Neural cell (in vitro differentiated cells): ENCODE data around the gene LNP1. TPM values are rescaled to one million over a fixed set of nuclear protein-coding genes. Genes with fewer than 3 reads are reported as not detected.
A peak's percentile ranks its signal among the peaks of the same experiment; 100 is the strongest.
"Not testable (repeated sequence)": the region's sequence is repeated elsewhere in the genome, so short reads cannot be mapped to it uniquely, and the experiment has no call there.

Experiments used
- H2AFZ ChIP-seq: fragments of 200-600, 300-800 bp; sonication (generic), shearing (Covaris generic); 2 replicates; pipeline ENCODE4 v1.6.0; 2014; ENCODE audit warnings: low read depth, mild to moderate bottlenecking, antibody characterized with exemption, low read length, moderate library complexity
- H3F3A ChIP-seq: fragments of 200-600 bp; shearing (Covaris generic); 2 replicates; pipeline ENCODE4 v1.6.1; 2016; ENCODE audit warnings: mild to moderate bottlenecking, moderate library complexity, mixed read lengths, antibody characterized with exemption, low read length; ENCODE audit not compliant: insufficient read depth, poor library complexity, severe bottlenecking
- H3K27ac ChIP-seq: fragments of 200-600, 300-800 bp; sonication (generic), shearing (Covaris generic); 2 replicates; pipeline ENCODE4 v1.5.1; 2014; ENCODE audit warnings: mild to moderate bottlenecking, low read length, moderate library complexity
- H3K27me3 ChIP-seq: fragments of 300-800, 200-600 bp; sonication (generic), shearing (Covaris generic); 2 replicates; pipeline ENCODE4 v1.6.0; 2014; ENCODE audit warnings: mild to moderate bottlenecking, low read depth, low read length, moderate library complexity; ENCODE audit not compliant: insufficient read depth
- H3K36me3 ChIP-seq: fragments of 300-800, 200-600 bp; sonication (generic), shearing (Covaris generic); 2 replicates; pipeline ENCODE4 v1.5.1; 2014; ENCODE audit warnings: mild to moderate bottlenecking, antibody characterized with exemption, low read length, moderate library complexity; ENCODE audit not compliant: insufficient read depth
- H3K4me2 ChIP-seq: fragments of 300-800, 200-600 bp; sonication (generic), shearing (Covaris generic); 2 replicates; pipeline ENCODE4 v1.6.0; 2014; ENCODE audit warnings: mild to moderate bottlenecking, low read length
- H3K4me3 ChIP-seq: fragments of 300-800, 200-600 bp; sonication (generic), shearing (Covaris generic); 2 replicates; pipeline ENCODE4 v1.5.1; 2014; ENCODE audit warnings: mild to moderate bottlenecking, low read length, moderate library complexity
- H3K79me2 ChIP-seq: fragments of 200-600 bp; shearing (Covaris generic); replicated peaks from 2 replicates; pipeline ENCODE4 v1.6.0; 2014; ENCODE audit warnings: mild to moderate bottlenecking, low read length, moderate library complexity; ENCODE audit not compliant: insufficient read depth
- H3K9ac ChIP-seq: fragments of 300-800, 200-600 bp; sonication (generic), shearing (Covaris generic); 2 replicates; pipeline ENCODE4 v1.6.1; 2016; ENCODE audit warnings: mild to moderate bottlenecking, low read length, mixed read lengths
- H3K9me2 ChIP-seq: fragments of 200-600 bp; shearing (Covaris generic); 2 replicates; pipeline ENCODE4 v1.6.1; 2016; ENCODE audit warnings: mild to moderate bottlenecking, low read length, mixed read lengths; ENCODE audit not compliant: insufficient read depth
- H3K9me3 ChIP-seq: fragments of 200-600, 300-800 bp; sonication (generic), shearing (Covaris generic); 2 replicates; pipeline ENCODE4 v1.6.1; 2016; ENCODE audit warnings: mild to moderate bottlenecking, mixed run types, low read length, moderate library complexity, mixed read lengths
- H4K20me1 ChIP-seq: fragments of 200-600 bp; shearing (Covaris generic); 2 replicates; pipeline ENCODE4 v1.6.1; 2016; ENCODE audit warnings: mild to moderate bottlenecking, mixed run types; ENCODE audit not compliant: insufficient read depth
- EP300 ChIP-seq: fragments of 450-650 bp; conservative IDR thresholded peaks from 2 replicates; pipeline ENCODE4 v1.6.1; 2014; ENCODE audit warnings: antibody characterized with exemption, mild to moderate bottlenecking, moderate library complexity; ENCODE audit not compliant: poor library complexity, severe bottlenecking
- EZH2 ChIP-seq: fragments of 200-600, 300-800 bp; shearing (Covaris generic), sonication (generic); IDR thresholded peaks from 2 replicates; pipeline ENCODE4 v1.6.1; 2014; ENCODE audit warnings: antibody characterized with exemption, low read length, borderline replicate concordance, mild to moderate bottlenecking; ENCODE audit not compliant: insufficient read depth, poor library complexity, severe bottlenecking
- MXI1 ChIP-seq: fragments of 450-650 bp; conservative IDR thresholded peaks from 2 replicates; pipeline ENCODE4 v1.6.1; 2014; ENCODE audit warnings: antibody characterized with exemption, mild to moderate bottlenecking; ENCODE audit not compliant: poor library complexity, severe bottlenecking
- POLR2AphosphoS5 ChIP-seq: IDR thresholded peaks from 2 replicates; pipeline ENCODE4 v1.6.1; 2012
- RAD21 ChIP-seq: fragments of 450-650 bp; conservative IDR thresholded peaks from 2 replicates; pipeline ENCODE4 v1.6.1; 2014; ENCODE audit warnings: antibody characterized with exemption, mild to moderate bottlenecking, moderate library complexity
- SMC3 ChIP-seq: fragments of 450-650 bp; conservative IDR thresholded peaks from 2 replicates; pipeline ENCODE4 v1.6.1; 2014; ENCODE audit warnings: antibody characterized with exemption, mild to moderate bottlenecking, moderate library complexity; ENCODE audit not compliant: poor library complexity
- TAF1 ChIP-seq: IDR thresholded peaks from 2 replicates; pipeline ENCODE4 v1.6.1; 2012; ENCODE audit warnings: low read depth
- polyA minus RNA-seq: library from RNA; depleted of rRNA, polyadenylated mRNA; stranded (reverse); fragments of >200 nt; gene quantifications from 2 replicates; pipeline ENCODE4 v1.2.3, GENCODE V29; 2014
- polyA plus RNA-seq: library from polyadenylated mRNA; depleted of rRNA; stranded (reverse); fragments of >200 nt; gene quantifications from 2 replicates; pipeline ENCODE4 v1.2.3, GENCODE V29; 2014
- TF ChIP-seq, protein P1 (sequence below): IDR thresholded peaks from 2 replicates; pipeline ENCODE4 v1.6.1; 2012; ENCODE audit warnings: borderline replicate concordance
- TF ChIP-seq, protein P2 (sequence below): fragments of 450-650 bp; IDR thresholded peaks from 2 replicates; pipeline ENCODE4 v1.5.1; 2014; ENCODE audit warnings: antibody characterized with exemption, mild to moderate bottlenecking, moderate library complexity; ENCODE audit not compliant: poor library complexity, severe bottlenecking

Gene LNP1, protein sequence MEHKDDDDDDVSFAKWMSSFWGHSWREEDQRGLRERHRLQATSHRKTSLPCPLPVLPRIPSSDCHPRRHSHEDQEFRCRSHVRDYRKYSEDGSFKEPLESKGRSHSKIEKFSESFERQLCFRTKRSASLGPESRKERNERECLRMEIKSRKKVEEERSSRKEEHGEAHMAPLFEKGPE
- polyA plus RNA-seq (19.2 and 19.7 TPM in 2 replicates), polyA minus RNA-seq (18.5 and 19.5 TPM in 2 replicates)

DNA sequence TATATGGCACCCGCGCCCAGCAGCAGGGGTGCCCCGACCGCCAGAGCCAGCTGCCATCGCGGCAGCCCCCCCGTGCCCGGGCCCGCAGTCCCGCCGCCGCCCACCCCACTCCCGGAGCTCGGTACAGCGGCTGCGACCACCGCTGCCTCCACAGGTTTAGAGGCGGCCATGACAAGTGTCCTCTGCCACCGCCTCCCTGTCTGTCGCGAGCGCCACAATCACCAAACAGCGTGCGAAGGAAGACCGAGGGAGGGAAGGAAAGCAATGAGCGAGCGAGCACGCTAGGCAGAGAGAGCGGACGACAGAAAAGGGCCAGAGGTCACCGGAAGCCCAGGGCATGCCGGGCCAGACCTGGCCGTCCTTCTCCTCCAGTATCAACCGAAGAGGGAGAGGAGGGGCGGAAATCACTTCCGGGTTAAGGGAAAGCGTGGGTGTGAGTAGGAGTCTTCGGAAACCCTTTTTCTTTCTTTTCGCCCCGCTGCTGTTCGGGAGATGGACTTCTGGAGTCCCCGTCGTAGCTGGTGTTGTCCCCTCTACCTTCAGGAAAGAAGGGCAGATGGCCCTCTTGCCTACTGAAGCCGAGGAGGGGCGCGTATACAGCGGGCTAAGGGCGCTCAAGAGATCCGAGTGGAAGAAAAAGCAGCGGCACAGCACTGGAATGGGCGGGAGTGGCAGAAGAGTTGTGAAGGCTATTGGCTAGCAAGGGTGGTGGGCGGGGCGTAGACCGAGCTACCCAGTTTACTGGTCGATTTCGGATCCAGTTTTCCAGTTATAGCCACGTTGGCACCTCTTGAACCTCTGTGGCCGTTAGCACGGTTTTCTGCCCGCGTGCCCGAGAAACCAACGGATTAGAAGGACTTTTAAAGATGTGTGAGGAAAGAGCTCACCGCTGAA lies at the start of gene LNP1, which contains the start of gene TOMM70:
TSS of gene LNP1 (plus strand) at position 760 of the 894 bp plus-strand sequence. CDS start 28,191 bp downstream, outside the sequence.
TSS of gene TOMM70 (minus strand) at position 310 of the 894 bp plus-strand sequence. CDS start at position 170, 140 bp downstream.
- Histone ChIP-seq H3K9me2 (no peaks in the 10 kb centered on the region), H3K9me3 (no peaks in the 10 kb centered on the region), H3K79me2 (peaks cover 62% of the 10 kb centered on the region), H3F3A (peaks cover 4% of the 10 kb centered on the region), H4K20me1 (no peaks in the 10 kb centered on the region), H2AFZ (peak within 1 kb of the TSS; percentile 66), H3K27ac (peak within 1 kb of the TSS; percentile 83), H3K9ac (peak within 1 kb of the TSS; percentile 78), H3K4me3 (peak within 1 kb of the TSS; percentile 86), H3K36me3 (no peaks in the 10 kb centered on the region), H3K27me3 (no peaks in the 10 kb centered on the region), H3K4me2 (peak within 1 kb of the TSS; percentile 66)
- TF ChIP-seq POLR2AphosphoS5, result peak; percentile 91
- no peak for TF ChIP-seq SMC3
- TF ChIP-seq, protein P1, sequence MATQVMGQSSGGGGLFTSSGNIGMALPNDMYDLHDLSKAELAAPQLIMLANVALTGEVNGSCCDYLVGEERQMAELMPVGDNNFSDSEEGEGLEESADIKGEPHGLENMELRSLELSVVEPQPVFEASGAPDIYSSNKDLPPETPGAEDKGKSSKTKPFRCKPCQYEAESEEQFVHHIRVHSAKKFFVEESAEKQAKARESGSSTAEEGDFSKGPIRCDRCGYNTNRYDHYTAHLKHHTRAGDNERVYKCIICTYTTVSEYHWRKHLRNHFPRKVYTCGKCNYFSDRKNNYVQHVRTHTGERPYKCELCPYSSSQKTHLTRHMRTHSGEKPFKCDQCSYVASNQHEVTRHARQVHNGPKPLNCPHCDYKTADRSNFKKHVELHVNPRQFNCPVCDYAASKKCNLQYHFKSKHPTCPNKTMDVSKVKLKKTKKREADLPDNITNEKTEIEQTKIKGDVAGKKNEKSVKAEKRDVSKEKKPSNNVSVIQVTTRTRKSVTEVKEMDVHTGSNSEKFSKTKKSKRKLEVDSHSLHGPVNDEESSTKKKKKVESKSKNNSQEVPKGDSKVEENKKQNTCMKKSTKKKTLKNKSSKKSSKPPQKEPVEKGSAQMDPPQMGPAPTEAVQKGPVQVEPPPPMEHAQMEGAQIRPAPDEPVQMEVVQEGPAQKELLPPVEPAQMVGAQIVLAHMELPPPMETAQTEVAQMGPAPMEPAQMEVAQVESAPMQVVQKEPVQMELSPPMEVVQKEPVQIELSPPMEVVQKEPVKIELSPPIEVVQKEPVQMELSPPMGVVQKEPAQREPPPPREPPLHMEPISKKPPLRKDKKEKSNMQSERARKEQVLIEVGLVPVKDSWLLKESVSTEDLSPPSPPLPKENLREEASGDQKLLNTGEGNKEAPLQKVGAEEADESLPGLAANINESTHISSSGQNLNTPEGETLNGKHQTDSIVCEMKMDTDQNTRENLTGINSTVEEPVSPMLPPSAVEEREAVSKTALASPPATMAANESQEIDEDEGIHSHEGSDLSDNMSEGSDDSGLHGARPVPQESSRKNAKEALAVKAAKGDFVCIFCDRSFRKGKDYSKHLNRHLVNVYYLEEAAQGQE, result peak; percentile 28
- no peak for TF ChIP-seq TAF1
- TF ChIP-seq EP300, result peak; percentile 39
- TF ChIP-seq, protein P2, sequence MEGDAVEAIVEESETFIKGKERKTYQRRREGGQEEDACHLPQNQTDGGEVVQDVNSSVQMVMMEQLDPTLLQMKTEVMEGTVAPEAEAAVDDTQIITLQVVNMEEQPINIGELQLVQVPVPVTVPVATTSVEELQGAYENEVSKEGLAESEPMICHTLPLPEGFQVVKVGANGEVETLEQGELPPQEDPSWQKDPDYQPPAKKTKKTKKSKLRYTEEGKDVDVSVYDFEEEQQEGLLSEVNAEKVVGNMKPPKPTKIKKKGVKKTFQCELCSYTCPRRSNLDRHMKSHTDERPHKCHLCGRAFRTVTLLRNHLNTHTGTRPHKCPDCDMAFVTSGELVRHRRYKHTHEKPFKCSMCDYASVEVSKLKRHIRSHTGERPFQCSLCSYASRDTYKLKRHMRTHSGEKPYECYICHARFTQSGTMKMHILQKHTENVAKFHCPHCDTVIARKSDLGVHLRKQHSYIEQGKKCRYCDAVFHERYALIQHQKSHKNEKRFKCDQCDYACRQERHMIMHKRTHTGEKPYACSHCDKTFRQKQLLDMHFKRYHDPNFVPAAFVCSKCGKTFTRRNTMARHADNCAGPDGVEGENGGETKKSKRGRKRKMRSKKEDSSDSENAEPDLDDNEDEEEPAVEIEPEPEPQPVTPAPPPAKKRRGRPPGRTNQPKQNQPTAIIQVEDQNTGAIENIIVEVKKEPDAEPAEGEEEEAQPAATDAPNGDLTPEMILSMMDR, result no peak
- peak; percentile 99 for TF ChIP-seq MXI1
- no peak for TF ChIP-seq RAD21
- TF ChIP-seq EZH2, result no peak

DNA sequence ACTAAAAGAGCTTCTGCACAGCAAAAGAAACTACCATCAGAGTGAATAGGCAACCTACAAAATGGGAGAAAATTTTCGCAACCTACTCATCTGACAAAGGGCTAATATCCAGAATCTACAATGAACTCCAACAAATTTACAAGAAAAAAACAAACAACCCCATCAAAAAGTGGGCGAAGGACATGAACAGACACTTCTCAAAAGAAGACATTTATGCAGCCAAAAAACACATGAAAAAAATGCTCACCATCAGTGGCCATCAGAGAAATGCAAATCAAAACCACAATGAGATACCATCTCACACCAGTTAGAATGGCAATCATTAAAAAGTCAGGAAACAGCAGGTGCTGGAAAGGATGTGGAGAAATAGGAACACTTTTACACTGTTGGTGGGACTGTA lies 49.6 kb upstream of the LNP1 start:
- H4K20me1 ChIP-seq, H3K9me3 ChIP-seq, H3K4me2 ChIP-seq, H3K9me2 ChIP-seq, H3K27me3 ChIP-seq, H3F3A ChIP-seq, H3K9ac ChIP-seq, H2AFZ ChIP-seq, H3K79me2 ChIP-seq, H3K36me3 ChIP-seq, H3K27ac ChIP-seq, H3K4me3 ChIP-seq: not testable (repeated sequence)
